Measurements from ENCODE around the gene MLLT6. TPM values are rescaled to one million over a fixed set of nuclear protein-coding genes. Genes with fewer than 3 reads are reported as not detected.

Gene MLLT6
- total and polyA plus RNA-seq, 10 of the 15 experiments (the other 5 are each of a cell fraction or from before 2014, with no cell fraction given) = 4.8 to 105 (median 36.3) TPM

- SMC1A ChIA-PET (ENCODE audit: uncharacterized antibody, unreplicated experiment) = interaction anchor here (4.5 kb wide), 1 partner anchor 62 kb away, joined by 50 read pairs; no protein-coding TSS in a partner anchor
- Histone ChIP-seq H2AFZ (ENCODE audit: control insufficient read depth, low read depth, low read length) (peak overlapping the region; percentile 6), H3K4me3 (peak overlapping the region; percentile 84), H3K4me1 (ENCODE audit: control insufficient read depth, insufficient read depth, low read length) (peaks cover 34% of the 10 kb centered on the region), H3K27me3 (replicated peaks in 1 of 2; ENCODE audit: control insufficient read depth in 2 of 2, insufficient read depth in 2 of 2, low read length in 1 of 2) (peaks cover 11 to 15% of the 10 kb centered on the region in 2 experiments; a peak in 3 of 4 replicates), H3K4me2 (ENCODE audit: control insufficient read depth, insufficient read depth) (peak overlapping the region; percentile 98), H4K20me1 (ENCODE audit: control insufficient read depth, insufficient read depth) (peaks cover 4% of the 10 kb centered on the region; the same call in 1 of the 2 replicates), H3K27ac (ENCODE audit: control insufficient read depth, insufficient read depth) (no peak overlapping the region), H3K36me3 (ENCODE audit: control insufficient read depth in 2 of 2, insufficient read depth in 2 of 2, low read length in 1 of 2) (no peaks in the 10 kb centered on the region), H3K9me3 (replicated peaks; ENCODE audit: control insufficient read depth, insufficient read depth, low read length) (no peaks in the 10 kb centered on the region), H3K9ac (ENCODE audit: control insufficient read depth, insufficient read depth, low read length) (peak overlapping the region; percentile 65; the same call in 1 of the 2 replicates), H3K79me2 (ENCODE audit: control insufficient read depth, insufficient read depth, low read length) (peaks cover 2% of the 10 kb centered on the region; the same call in 1 of the 2 replicates)
- intact Hi-C loops (cut with micrococcal nuclease; ENCODE audit: unreplicated experiment) = loop anchor here (2.0 to 10.0 kb wide), 4 partner anchors 19 to 319 kb away; partner anchors contain the start of gene SOCS7
- no peak for DNase-seq (ENCODE audit: low read depth, low spot score)
- TF ChIP-seq GATAD2B (conservative IDR thresholded peaks at IDR 0.05; ENCODE audit: low read depth) = peak; percentile 79
- no peak for TF ChIP-seq TCF7 (IDR thresholded peaks at IDR 0.05; ENCODE audit: borderline replicate concordance)
- TF ChIP-seq PBX3 (IDR thresholded peaks at IDR 0.05; ENCODE audit: insufficient replicate concordance, low read depth, low read length) = no peak
- TF ChIP-seq IKZF1 (conservative IDR thresholded peaks at IDR 0.05) = peak; percentile 52
- peak; percentile 17; the same call in 1 of the 2 replicates for TF ChIP-seq EED (IDR thresholded peaks at IDR 0.05; ENCODE audit: low read depth)
- TF ChIP-seq ZBTB11 (CRISPR knock-in tag; IDR thresholded peaks at IDR 0.05) = no peak
- 0 out of 2 replicates have a peak, but pooled peaks have one; percentile 12 for TF ChIP-seq NR2F1 (conservative IDR thresholded peaks at IDR 0.05)
- TF ChIP-seq NFIC (IDR thresholded peaks at IDR 0.05; ENCODE audit: low read depth, low read length) = no peak
- TF ChIP-seq SMARCA5 (IDR thresholded peaks at IDR 0.05) = 0 out of 2 replicates have a peak, but pooled peaks have one; percentile 26
- peak in 2 of 3 experiments; percentile 13 to 20; a peak in 3 of 6 replicates for TF ChIP-seq CTCF (IDR thresholded peaks at IDR 0.05 in 2 of 3, conservative IDR thresholded peaks at IDR 0.05 in 1 of 3; ENCODE audit: control insufficient read depth in 2 of 3, extremely low read depth in 1 of 3, insufficient read depth in 1 of 3, low read depth in 3 of 3, low read length in 3 of 3)
- in situ Hi-C loops (cut with MboI) = no loop called here
- peak; percentile 15 for ATAC-seq
- POLR2A ChIA-PET = no interaction called here
- 3% methylated on average over 51 of the region's 85 CpGs for WGBS (ENCODE audit: insufficient coverage, insufficient replicate concordance, low lambda C conversion rate, missing lambda C conversion rate)
- BruUV-seq (replicated peaks) = TSS peak; percentile 80
- no peak for FAIRE-seq
- CTCF ChIA-PET = interaction anchor here (0.7 to 9.0 kb wide), 5 partner anchors 18 to 195 kb away, joined by 3 to 170 read pairs (median 5); partner anchors contain the start of gene CISD3
- RAD21 ChIA-PET (ENCODE audit: unreplicated experiment) = interaction anchor here (4.1 kb wide), 1 partner anchor 57 kb away, joined by 32 read pairs; the partner anchor contains the start of gene CISD3
These were observed 30.9 kb upstream of the MLLT6 start for GRCh38 chr17:38674014-38674748.
